A673 (cell line): ENCODE data around the gene MYO5A. TPM values are rescaled to one million over a fixed set of nuclear protein-coding genes. Genes with fewer than 3 reads are reported as not detected.
"Not testable (repeated sequence)": the region's sequence is repeated elsewhere in the genome, so short reads cannot be mapped to it uniquely, and the experiment has no call there.

ENCODE experiments used
- BruUV-seq: library from RNA; stranded (reverse); fragments of 400-500 nt; replicated peaks from 2 replicates; lab custom pipeline; 2021; lab: Mats Ljungman, UMichigan
- CTCF ChIA-PET: fragments of 300-600 bp; sonication (Branson Sonifier 250); formaldehyde crosslinking; loops from one replicate; lab custom pipeline; 2022; ENCODE audit warnings: antibody characterized with exemption; lab: Charles Lee
- POLR2A ChIA-PET: fragments of 300-600 bp; sonication (Branson Sonifier 250); formaldehyde crosslinking; loops from one replicate; lab custom pipeline; 2022; ENCODE audit warnings: antibody characterized with exemption; ENCODE audit not compliant: low non-redundant PET; lab: Charles Lee
- DNase-seq: peaks from one replicate; pipeline ENCODE4 v3.0.0-alpha.2; 2015; ENCODE audit warnings: low spot score
- H3K27ac ChIP-seq: fragments of 200-600 bp; sonication (generic); 2 replicates; pipeline ENCODE4 v1.5.1; 2016; ENCODE audit warnings: mixed run types, low read depth, mild to moderate bottlenecking, mixed read lengths, antibody characterized with exemption, low read length; ENCODE audit not compliant: poor library complexity, severe bottlenecking
- H3K27me3 ChIP-seq: fragments of 200-600 bp; sonication (generic); replicated peaks from 2 replicates; pipeline ENCODE4 v1.6.1; 2017; ENCODE audit warnings: mixed run types, low read depth, mild to moderate bottlenecking, mixed read lengths, antibody characterized with exemption, low read length; ENCODE audit not compliant: insufficient read depth, poor library complexity
- H3K36me3 ChIP-seq: fragments of 200-600 bp; sonication (generic); 2 replicates; pipeline ENCODE4 v1.6.1; 2016; ENCODE audit warnings: mixed run types, mild to moderate bottlenecking, mixed read lengths, antibody characterized with exemption, low read length; ENCODE audit not compliant: insufficient read depth, poor library complexity, severe bottlenecking
- H3K4me1 ChIP-seq: fragments of 200-600 bp; sonication (generic); 2 replicates; pipeline ENCODE4 v1.6.1; 2017; ENCODE audit warnings: mixed run types, mild to moderate bottlenecking, mixed read lengths, antibody characterized with exemption, low read length; ENCODE audit not compliant: insufficient read depth, poor library complexity, severe bottlenecking
- H3K4me3 ChIP-seq: fragments of 200-600 bp; sonication (generic); 2 replicates; pipeline ENCODE4 v1.5.1; 2016; ENCODE audit warnings: low read depth, mixed run types, mild to moderate bottlenecking, mixed read lengths, low read length; ENCODE audit not compliant: poor library complexity, severe bottlenecking
- H3K9me3 ChIP-seq: fragments of 200-600 bp; sonication (generic); 2 replicates; pipeline ENCODE4 v1.6.1; 2016; ENCODE audit warnings: mixed run types, low read depth, mild to moderate bottlenecking, mixed read lengths, antibody characterized with exemption, low read length; ENCODE audit not compliant: poor library complexity, severe bottlenecking
- EZH2 ChIP-seq: fragments of 200-600 bp; sonication (generic); IDR thresholded peaks from 2 replicates; pipeline ENCODE4 v1.6.1; 2017; ENCODE audit warnings: borderline replicate concordance, low read depth, mild to moderate bottlenecking, mixed read lengths, antibody characterized with exemption, low read length; ENCODE audit not compliant: poor library complexity, severe bottlenecking
- intact Hi-C: fragments of 100-400 bp; cut with micrococcal nuclease; formaldehyde crosslinking; loops from one replicate; pipeline ENCODE4 v1.10.0; 2022; ENCODE audit not compliant: unreplicated experiment
- total RNA-seq: library from RNA; stranded (reverse); gene quantifications from 2 replicates; pipeline ENCODE4 v1.2.3, GENCODE V29; 2021
- TF ChIP-seq, protein P1 (sequence below): fragments of 300-800, 200-600 bp; sonication (generic); conservative IDR thresholded peaks from 2 replicates; pipeline ENCODE4 v1.5.1; 2017; ENCODE audit warnings: low read depth, mild to moderate bottlenecking, antibody characterized with exemption, low read length, moderate library complexity, mixed read lengths

The MYO5A gene
- total RNA-seq, 1 experiment from 2014 or later = 16.8 TPM

DNA sequence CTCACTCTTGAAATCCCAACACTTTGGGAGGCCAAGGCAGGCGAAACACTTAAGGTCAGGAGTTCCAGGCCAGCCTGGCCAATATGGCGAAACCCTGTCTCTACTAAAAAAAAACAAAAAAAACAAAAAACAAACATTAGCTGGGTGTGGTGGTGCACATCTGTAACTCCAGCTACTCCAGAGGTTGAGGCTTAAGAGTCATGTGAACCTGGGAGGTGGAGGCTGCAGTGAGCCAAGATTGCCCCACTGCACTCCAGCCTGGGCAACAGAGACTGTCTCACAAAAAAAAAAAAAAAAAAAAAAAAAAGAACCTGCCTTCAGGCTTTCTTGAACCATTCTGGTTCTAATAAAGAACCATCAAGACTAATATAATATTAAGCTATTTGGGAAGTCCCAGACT, 23.6 kb upstream of the MYO5A start:
- no peaks in the 10 kb centered on the region for H3K9me3 ChIP-seq
- H3K4me3 ChIP-seq = no peak overlapping the region
- no peaks in the 10 kb centered on the region for H3K27me3 ChIP-seq
- no peak overlapping the region for H3K27ac ChIP-seq
- no peak for DNase-seq
- no TSS peak for BruUV-seq
- peaks cover 69% of the 10 kb centered on the region for H3K36me3 ChIP-seq
- ChIA-PET CTCF (no interaction called here), POLR2A (interaction anchor here (0.6 to 0.7 kb wide), 2 partner anchors 56 to 240 kb away, joined by 12 to 17 read pairs; no protein-coding TSS in a partner anchor)
- intact Hi-C loops = no loop called here
- no peaks in the 10 kb centered on the region for H3K4me1 ChIP-seq
- TF ChIP-seq, protein P1, sequence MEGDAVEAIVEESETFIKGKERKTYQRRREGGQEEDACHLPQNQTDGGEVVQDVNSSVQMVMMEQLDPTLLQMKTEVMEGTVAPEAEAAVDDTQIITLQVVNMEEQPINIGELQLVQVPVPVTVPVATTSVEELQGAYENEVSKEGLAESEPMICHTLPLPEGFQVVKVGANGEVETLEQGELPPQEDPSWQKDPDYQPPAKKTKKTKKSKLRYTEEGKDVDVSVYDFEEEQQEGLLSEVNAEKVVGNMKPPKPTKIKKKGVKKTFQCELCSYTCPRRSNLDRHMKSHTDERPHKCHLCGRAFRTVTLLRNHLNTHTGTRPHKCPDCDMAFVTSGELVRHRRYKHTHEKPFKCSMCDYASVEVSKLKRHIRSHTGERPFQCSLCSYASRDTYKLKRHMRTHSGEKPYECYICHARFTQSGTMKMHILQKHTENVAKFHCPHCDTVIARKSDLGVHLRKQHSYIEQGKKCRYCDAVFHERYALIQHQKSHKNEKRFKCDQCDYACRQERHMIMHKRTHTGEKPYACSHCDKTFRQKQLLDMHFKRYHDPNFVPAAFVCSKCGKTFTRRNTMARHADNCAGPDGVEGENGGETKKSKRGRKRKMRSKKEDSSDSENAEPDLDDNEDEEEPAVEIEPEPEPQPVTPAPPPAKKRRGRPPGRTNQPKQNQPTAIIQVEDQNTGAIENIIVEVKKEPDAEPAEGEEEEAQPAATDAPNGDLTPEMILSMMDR = no peak
- TF ChIP-seq EZH2 = no peak

DNA sequence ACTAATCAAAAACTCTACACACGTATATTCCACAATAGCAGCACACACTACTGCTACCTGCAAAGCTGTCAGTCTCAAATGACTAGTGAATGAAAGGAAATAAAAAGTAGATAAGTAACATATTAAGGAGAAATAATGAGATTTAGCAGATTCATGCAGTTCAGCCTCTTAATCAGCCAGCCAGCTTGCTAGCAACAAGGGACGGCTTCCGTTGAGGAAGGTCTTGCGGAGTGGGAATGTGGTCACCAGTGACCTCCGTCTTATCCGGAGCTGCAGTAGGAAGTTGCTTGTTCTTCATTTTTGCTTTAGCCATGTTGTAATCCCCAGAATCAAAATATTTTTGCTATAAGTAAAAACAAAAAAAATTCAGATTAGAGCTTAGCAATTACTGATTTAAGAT, 23.1 kb upstream of the MYO5A start:
- CTCF ChIA-PET = interaction anchor here (0.5 kb wide), 1 partner anchor 325 kb away, joined by 7 read pairs; no protein-coding TSS in a partner anchor
- H3K36me3 ChIP-seq = peaks cover 74% of the 10 kb centered on the region
- BruUV-seq = no TSS peak

DNA sequence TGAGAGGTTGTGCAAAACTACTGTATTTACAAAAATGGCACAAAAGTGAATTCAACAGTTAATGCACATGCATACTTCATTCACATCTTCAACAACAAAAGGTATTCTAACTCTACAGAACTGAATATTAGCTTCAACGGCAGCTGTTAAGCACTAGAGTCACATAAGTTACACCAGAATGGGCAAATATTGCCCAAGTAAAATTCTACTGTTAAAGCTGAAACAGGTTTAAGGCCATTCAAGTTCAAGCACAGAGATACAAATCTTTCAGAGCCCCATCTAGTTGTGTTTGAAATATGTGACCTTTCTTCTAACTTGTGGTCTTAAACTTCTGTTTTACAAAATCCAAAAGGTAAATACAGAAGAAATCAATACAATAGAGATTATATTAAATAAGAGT, 22.5 kb upstream of the MYO5A start:
- CTCF ChIA-PET = interaction anchor here (0.5 kb wide), 1 partner anchor 324 kb away, joined by 7 read pairs; no protein-coding TSS in a partner anchor
- H3K27ac ChIP-seq, DNase-seq, BruUV-seq, H3K27me3 ChIP-seq, intact Hi-C loops, H3K4me3 ChIP-seq, POLR2A ChIA-PET, H3K9me3 ChIP-seq, H3K4me1 ChIP-seq: not testable (repeated sequence)
- peaks cover 74% of the 10 kb centered on the region for H3K36me3 ChIP-seq

More for the DNA sequence above, 23.1 kb upstream of the MYO5A start:
- POLR2A ChIA-PET = no interaction called here
- DNase-seq = no peak
- intact Hi-C loops = no loop called here
- no peaks in the 10 kb centered on the region for H3K27me3 ChIP-seq
- no peaks in the 10 kb centered on the region for H3K9me3 ChIP-seq
- TF ChIP-seq, protein P1 = no peak
- no peak for TF ChIP-seq EZH2
- no peak overlapping the region for H3K4me3 ChIP-seq
- no peak overlapping the region for H3K27ac ChIP-seq
- no peaks in the 10 kb centered on the region for H3K4me1 ChIP-seq
